HG03565 (cell line): Measurements from ENCODE around the gene PODN.

ENCODE experiments used
- ATAC-seq: cut with Tn5 transposase; IDR thresholded peaks from one replicate; pipeline ENCODE4 v1.9.1; 2021; ENCODE audit warnings: mild to moderate bottlenecking, moderate library complexity; ENCODE audit not compliant: unreplicated experiment

PODN gene

DNA sequence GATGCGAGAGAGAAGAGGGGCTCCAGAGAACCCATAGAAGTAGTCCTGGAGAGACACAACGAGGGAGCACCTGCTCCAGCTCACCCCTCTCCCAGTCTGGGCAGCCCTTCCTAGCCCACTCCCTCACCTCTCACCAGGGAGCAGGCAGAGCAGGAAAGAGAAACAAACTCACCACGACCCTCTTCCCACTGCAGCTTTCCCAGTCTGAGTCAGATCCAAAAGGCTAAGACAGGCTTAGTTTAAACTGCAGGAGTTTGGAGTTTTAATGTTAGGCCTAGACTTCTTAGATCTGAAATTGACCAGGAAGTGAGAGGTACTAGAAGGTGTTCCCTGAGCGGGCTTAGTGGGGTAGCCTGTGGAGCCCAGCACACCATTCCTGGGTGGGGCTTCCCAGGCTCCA is 50.8 kb downstream of the PODN start:
- ATAC-seq = no peak

DNA sequence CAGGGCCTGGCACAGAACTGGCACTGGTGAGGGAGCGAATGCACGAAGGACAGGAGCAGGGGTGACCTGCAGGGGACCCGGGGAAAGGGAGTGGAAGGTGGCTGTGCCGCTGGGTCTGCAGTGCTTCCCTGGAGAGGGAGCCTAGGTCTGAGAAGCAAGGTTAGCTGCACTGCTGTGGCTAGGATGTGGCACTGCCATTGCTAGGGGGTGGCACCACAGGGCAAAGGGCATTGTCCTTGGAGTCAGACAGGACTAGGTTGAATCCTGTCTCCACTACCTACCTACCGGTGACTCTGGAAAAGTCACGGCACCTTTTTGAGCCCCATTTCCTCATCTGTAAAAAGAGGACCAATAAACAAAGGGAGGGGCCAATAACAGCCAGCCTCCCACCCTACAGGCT is 52.1 kb downstream of the PODN start:
- ATAC-seq = no peak

DNA sequence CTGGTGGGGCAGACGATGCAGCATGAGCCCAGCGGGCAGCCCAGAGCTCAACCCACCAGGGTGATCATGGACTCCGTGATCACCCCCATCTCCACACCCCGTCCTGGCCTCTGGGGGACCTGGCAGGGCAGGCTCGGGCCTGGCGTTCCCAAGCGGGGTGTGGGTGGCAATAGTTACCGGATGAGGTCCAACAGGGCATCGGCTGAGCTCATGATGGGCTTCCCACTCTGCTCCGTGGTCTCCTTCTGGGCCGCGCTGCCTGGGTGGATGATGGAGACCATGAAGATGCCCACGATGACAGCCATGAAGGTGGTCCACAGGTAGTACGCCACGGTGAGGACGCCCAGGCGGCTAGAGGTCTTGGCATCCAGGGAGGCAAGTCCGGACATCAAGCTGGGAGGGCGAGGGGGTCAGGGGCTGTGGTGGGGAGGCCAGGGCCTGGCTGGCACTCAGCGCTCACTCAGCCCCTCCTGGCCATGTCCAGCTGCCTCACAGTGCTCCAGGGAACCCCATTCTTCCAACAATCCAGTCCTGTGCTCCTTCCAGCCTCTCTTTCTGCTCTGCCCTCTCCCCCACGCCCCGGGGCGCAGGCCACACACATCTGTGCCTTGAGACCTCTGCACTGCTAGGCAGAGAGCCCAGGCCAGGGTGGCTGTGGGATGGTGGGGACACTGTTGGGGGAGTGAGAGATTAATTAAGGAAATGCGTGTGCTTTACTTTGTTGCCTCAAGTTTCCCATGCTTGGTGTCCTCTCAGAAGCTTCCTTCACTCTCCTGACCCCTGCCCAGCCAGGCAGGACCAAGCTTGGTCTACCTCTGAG is 52.8 kb downstream of the PODN start:
- ATAC-seq = no peak

DNA sequence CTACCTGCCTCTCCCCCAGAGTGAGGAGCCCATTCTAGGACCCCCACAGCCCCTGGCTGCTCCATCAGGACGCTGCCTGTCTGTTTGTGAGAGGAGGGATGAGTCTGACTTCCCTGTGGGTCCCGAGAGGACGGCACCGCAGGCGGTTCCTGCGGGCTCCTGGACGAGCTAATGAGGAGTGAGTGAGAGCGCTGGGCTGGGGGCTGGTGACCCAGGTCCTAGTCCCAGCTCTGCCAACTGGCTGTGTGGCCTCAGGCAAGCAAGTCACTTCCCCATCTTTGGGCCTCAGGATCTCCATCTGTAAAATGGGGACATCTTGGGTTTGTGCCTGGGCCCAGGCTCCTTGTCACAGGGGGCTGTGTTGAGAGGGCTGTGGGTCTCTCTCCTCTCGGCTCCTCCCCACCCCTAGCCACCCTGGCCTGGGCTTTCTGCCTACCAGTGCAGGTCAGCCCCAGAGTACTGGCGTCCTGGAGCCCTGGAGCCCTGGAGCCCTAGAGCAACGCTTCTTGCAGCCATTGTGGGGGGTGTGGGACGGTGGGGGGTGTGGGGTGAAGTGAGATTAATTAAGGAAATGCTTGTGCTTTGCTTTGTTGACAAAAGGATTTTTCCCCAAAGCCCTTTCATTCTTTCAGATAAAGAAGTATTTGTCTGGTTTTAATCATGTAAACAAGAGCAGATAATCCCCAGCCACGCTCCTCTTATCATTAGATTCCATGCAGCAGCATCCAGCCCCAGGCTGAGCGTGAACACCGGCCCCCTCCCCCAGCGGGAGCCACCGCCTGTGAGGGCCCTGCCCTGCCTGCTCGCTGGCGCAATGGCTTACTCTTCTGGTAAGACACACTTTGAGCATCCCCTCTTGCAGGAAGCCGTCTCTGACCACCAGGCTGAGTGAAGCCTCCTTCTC is 53.6 kb downstream of the PODN start:
- no peak for ATAC-seq

DNA sequence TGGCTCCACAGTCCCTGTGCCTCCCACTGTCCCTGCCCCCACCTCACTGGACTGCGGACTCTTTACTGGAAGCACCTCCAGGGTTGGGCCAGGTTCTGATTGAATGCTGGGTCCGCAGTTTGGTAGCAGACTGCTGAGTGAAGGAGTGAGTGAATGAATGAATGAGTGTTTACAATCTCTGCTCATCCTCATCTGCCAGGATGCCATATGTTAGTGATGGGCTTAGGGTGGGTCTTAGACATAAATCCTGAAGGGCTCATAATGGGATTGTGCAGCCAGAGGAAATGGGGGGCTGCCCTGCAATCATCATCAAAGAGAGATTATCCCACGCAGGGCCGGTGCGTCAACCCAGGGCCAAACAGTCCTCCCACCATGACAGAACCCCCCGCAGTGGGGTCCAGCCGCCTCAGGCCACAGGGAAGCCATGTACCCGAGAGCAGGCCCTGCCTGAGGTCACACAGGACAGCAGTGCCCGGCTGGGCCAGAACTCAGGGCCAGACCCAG is 54.3 kb downstream of the PODN start:
- ATAC-seq = no peak

DNA sequence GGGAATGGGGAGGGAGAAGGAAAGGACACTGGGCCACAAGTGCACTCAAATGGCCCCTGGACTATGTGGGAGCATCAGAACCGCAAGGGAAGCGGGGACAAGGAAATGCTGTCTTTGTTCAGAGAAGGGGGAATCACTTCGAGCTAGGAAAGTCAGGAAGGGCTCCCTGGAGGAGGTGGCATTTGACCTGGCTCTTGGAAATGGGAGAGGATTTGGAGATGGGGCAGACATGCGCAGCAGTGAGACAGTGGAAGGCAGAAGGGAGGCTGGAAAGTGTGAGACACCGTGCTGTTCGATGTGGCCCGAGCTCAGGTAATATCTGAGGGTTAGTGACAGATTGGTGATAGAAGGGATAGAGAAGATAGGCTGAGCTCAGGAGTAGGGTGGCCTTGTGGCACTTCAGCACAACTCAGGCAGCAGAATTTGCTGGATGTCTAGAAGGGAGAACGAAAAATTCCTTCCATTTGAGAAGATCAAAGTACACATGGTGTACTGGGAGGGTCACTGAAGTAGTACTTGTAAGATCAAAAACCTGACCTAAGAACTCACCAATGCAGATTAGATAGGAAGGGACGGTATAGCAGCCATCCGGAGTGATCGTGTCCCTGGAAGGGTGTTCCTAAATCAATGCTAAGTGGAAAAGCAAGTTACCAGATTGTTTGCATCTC is 55.1 kb downstream of the PODN start:
- no peak for ATAC-seq

DNA sequence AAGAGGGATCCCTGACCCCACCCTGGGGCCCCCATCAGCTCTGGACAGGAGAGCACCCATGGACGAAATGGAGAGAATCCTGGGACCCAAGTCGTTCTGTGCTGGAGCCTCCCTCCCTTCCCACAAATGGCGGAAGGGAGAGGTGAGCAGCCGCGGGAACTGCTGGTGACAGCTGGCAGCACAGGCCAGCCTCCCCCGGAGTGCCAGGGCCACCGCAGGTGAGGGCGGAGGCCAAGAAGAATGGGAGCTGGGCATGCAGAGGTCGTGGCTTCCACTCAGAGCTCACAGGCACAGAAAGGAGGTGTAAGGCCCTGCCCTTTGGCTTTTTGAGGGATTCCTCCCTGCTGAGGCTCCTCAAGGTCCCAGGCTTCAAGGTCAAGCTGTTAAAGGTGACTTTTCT is 55.8 kb downstream of the PODN start:
- no peak for ATAC-seq

DNA sequence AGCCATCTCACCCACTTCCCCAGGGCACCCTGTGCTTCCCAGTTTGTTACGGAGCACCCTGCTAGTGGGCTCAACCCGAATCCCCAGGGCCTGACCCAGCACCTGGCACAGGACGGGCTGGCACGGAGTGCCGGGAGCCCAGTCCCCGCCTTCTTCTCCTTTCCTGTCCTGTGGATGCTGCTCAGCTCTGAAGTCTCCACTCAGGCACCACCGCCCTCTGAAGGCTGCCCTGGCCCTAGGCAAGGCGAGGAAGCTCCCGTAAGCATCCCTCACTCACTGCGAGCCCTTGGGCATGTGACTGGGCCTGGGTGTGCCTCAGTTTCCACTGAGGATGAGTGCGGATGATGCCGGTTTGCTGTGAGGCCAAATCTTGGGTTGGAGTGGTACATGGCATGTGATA is 58.6 kb downstream of the PODN start:
- ATAC-seq = no peak

DNA sequence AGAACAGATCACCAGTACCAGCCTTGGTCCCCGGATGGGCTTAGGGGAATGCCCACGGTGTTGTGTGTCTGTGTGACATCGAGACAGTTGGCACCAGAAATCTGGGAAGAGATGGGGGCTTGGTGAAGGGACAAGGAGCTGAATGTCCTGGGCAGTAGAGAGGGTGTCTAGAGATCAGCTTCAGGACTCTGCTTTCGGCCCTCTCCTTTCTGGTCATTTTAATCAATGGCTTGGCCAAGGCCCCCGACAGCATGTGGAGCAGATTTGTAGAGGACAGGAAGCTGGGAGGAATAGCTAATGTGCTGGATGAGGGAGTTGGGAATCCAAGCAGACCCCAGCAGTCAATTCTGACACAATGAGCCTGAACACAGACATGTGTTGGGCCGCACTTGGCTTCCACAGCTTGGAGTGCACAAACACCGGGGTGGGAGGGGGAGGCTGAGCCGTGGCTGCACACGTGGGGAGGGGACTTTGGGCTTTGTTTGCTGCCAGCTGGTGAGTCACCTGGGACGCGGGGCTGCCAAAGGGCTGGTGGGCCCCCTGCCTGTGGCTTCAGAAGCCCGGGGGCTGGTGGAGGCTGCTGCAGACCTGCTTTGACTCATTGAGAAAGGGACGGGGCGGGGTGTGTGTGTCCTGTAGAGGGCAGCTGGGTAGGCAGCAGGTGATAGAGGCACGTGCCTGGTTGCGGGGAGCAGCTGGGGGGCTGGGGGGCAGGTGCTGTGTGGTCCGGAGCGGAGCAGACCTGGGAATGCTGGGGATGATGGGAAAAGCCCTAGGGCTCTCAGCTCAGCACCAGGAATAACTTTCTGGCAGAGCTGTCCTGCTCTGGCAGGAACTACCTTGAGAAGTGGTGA is 59.5 kb downstream of the PODN start:
- ATAC-seq = no peak

DNA sequence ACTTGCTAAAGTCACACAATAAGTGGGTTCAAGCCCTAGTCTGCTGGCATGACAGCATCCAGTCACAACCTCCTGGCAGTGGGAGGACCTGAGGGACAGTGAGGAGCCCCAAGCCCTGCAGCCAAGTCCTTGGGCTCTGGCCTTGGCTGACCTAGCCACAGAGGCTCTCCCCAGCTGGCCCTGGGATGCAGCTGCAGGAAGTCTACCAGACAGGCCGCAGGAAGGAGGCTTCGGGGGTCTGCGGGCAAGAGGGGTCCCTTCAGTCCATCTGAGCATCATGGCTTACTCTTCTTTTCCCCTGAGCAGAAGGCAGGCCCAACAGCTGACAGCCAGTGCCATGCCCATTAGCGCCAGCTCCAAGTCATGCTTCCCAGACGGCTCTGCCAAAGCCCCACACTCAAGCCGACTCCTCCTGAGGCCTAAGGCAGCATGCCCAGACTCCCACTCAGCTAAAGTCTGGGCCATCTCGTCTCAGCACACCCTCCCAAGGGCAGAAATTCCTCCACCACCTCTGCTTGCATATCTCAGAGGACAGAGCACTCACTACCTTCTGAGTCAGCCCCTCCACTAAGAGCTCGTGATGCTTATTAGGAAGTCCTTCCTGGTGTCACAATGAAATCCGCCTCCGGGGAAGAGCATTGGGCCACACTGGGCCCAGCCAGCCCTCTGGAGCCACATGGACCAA is 60.3 kb downstream of the PODN start:
- ATAC-seq = no peak

DNA sequence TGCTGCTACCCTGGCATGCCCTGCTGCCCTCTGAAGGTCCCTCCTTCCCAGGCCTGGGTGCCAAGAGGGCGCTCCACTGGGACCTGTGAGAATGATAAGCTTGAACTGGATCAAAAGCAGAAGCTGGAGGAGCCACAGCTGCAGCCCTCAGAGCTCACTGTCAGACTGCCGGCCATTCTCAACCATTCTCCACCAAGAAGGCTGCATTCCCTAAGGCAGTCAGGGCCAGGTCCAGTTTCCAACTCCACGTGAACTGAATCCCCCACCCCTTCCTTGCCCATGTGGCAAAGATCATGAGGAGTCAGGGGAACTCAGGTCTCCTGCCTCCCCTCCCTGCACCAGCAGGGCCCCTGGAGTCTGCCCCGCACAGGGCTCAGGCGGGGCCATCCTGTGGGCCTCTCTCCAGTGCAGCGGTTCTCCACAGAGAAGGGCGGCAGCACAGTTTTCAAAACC is 61.0 kb downstream of the PODN start:
- no peak for ATAC-seq

DNA sequence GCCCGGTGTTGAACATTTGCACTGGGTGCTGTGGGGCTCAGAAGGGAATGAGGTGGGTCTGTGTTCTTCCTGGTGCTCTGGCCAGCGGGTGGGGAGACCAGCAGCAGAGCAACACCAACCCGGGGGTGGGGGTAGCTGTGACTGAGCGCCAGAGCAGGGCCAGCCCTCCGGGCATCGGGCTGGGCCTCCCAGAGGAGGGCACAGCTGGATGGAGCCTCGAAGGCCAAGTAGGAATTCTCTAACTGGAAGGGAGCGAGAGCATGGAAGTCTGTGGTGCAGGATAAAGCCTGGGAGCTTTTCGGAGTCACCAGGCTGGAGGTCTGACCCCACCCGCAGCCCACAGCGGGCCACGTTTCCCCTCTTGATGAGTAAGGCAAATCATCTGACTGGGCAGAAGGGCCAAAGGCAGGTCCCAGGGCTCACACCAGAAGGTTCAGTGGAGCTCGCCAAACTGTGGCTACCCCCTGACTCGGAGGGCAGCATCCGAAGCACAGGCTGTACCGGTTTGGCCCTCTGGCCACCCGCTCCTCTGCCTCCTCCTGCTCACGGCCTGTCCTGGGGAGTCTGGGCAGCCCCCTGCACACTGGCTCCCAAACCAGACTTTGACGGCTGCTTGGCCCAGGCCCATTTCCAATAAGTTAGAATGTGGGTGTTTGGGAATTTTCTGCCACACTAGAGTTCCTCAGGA is 61.6 kb downstream of the PODN start:
- ATAC-seq = no peak

DNA sequence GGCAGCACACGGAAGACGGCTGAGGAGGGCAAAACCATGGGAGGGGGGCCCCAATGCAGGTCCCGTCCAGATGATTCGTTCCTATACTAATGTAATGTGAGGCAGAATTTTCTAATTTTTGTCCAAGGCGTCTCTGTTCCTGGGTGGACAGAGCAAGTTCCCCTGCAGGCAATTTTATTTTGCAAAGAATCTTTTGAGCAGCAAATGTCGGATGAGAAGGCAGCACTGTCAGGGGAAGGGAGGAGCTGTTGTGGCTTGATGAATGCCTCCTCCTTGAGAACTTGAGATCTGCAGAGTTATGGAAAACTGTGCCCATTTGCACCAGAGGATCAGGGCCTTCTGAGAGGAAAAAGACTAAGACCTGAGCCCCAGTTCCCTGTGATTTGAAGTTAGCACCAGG is 63.1 kb downstream of the PODN start:
- no peak for ATAC-seq

DNA sequence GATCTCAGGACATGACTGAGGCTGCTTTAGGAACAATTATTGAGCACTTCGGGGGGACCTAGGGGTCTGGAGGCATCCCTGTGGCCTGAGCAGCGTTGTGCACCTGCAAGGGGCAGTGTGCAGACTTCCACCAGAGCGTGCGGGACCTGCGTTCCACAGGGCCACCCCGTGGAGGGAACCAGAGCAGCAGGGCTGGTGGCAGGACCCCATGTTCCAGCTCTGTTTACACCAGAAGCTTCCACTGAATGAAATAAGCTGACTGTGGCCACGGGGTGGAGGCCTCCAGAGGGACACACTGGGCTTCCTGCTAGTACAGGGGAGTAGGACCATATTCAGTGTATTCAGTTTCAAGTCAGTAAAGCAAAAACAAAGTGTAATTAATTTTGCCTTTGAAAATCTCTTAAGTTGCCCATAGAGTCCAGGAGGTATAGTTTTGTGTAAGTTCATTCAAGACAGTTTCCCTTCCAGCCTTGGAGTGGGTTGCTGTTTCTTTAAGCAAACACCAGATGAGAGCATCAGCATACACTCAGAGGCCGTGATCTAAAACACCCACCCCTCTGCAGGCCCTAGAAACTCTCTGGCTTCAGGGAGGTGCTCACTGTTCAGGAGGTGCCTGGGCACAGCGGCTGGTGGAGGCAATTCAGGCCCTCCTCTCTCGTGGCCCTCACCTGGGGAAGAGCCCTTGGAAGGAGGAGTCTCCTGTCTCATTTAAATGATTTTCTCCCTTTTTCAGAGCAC is 63.8 kb downstream of the PODN start:
- no peak for ATAC-seq

DNA sequence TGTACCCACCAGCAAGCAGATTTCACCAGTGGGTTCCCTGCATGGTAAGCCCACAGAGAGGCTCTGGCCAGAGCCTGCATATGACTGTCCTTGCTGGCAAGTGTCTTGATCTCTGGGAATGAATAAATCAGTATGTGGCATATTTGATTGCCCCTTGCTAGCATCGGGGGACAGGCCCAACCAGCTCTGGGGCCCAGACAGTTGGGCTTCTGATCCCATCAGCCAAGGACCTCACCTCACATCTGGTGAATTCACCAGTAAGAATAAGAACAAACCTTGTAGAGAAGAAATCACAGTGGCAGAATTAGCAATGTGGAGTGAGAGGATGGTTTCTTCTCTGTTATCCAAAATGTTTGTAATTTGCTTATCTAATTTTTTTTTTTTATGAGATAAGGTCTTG is 64.5 kb downstream of the PODN start:
- ATAC-seq = no peak

DNA sequence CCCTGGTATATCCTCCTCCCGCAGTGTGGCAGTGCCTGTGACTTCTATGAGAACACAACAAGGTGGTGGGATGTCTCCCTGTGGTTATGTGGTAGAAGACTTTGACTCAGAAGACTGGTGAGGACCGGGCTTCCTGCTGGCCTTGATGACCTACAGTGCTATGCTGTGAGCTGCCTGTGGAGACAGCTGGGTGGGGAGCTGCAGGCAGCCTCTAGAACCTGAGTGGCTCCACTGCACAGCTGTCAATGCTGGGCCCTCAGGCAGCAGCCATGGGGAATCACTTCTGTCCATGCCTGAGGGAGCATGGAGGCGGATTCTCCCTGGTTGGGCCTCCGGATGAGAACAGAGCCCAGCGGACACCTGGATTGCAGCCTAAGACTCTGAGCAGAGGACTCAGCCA is 65.5 kb downstream of the PODN start:
- ATAC-seq = no peak

DNA sequence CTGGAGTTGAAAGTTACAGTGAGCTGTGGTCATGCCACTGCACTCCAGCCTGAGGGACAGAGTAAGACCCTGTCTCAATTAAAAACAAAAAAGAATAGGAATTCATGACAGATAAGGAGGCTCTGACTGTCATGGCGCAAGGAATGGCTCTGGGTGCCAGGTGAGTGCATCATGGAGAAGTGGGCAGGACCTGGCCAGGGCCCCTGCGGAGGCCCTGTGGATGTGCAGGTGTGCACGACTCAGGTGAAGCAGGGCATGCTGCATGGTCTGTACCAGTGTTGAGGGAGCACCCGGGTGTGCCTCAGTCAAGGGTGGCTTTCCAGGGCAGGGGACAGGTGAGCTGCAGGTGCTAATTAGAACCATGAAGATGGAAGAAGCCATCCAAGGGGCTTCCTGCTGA is 66.4 kb downstream of the PODN start:
- ATAC-seq = no peak

DNA sequence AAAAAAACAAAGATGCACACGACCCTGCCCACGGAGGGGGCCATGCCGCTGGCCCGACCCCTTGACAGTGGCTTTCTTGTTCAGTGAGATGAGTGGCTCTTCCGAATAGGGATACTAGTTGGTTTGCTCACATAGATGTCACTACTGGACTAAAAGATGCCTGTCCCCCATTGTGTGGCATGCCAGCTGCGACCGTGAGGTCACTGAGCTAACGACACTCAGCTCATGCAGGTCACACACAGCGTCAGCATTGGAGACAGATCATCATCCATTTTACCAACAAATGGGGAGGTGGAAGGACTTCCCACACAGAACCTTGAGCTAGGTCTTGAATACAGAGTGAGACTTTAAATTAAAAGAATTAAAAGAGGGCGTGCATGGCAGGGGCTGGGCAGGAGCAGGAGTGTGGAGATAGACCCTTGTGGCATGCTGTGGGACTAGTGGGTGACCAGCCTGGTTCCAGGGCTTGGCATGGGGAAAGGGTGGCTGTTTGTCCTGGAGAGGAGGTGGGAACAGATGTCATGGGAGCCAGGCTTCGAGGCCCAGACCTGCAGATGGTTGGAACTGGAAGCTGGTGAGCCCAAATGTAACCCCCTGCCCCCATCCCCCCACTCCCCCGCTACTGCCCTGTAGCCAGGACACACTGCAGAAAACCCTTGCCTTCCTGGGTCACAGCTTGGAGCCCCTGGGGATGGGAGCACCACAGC is 68.0 kb downstream of the PODN start:
- ATAC-seq = no peak
